GM12875 (cell line): ENCODE data around the gene FLCN.
A peak's percentile ranks its signal among the peaks of the same experiment; 100 is the strongest.

ENCODE experiments used
- H3K4me3 ChIP-seq: one replicate; pipeline ENCODE4 v1.5.1; 2011; ENCODE audit warnings: low read depth, low read length, control low read depth
- CTCF ChIP-seq: IDR thresholded peaks from 2 replicates; pipeline ENCODE4 v1.5.1; 2011; ENCODE audit warnings: low read depth, mild to moderate bottlenecking, control low read depth, inconsistent platforms, low read length, moderate library complexity, borderline replicate concordance; ENCODE audit not compliant: insufficient read depth

The FLCN gene

GRCh38 chr17:17236295-17237025 is 508 bp downstream of the FLCN start:
- H3K4me3 ChIP-seq: peak overlapping the region; percentile 85
- TF ChIP-seq CTCF: no peak

DNA sequence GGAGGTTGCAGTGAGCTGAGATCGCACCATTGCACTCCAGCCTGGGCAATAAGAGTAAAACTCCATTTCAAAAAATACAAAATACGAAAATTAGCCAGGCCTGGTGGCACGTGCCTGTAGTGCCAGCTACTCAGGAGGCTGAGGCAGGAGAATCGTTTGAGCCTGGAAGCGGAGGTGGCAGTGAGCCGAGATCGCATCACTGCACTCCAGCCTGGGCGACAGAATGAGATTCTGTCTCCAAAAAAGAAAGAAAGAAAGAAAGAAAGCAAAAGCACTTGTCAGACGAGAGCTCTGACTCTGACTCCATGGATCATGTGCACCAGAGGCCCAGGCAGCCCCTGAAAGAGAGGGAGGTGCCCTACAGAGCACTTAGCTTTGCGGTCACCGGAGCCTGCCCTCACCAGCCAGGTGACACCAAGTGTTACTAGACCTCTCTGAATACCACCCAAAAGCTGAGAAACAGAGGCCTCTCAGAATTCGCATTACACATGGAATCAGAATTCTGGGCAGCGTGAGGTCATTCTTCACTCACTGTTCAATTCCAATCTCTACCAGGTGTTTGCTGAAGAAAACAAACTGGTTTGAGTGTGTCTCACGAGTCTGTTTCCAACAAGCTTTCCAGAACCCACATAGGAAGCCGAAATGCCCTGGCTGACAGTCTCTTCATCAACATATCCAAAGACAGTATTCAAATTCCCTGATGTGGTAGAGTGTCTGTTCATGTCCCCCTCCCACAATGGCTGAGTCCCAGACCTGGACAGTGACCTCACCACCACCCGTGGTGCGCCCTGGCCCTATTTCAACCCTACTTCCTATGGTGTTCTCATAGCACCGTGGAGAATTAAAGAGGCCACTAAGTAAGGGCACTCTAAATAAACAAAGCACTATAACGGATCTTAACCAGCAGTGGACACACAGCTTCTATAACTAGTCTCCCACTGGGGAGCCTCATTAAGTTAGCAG is 1.5 kb downstream of the FLCN start:
- no peak for TF ChIP-seq CTCF

GRCh38 chr17:17232303-17232621 is 4.7 kb downstream of the FLCN start:
- H3K4me3 ChIP-seq: no peak overlapping the region
- no peak for TF ChIP-seq CTCF

More for the DNA sequence above, 1.5 kb downstream of the FLCN start:
- peak overlapping the region; percentile 85 for H3K4me3 ChIP-seq

- no peak for TF ChIP-seq CTCF
- H3K4me3 ChIP-seq: no peak overlapping the region
Measured at GRCh38 chr17:17231621-17232302, 5.2 kb downstream of the FLCN start.

GRCh38 chr17:17229416-17230384 is 7.3 kb downstream of the FLCN start:
- H3K4me3 ChIP-seq: no peak overlapping the region
- no peak for TF ChIP-seq CTCF
